Keratinocyte (primary cell): ENCODE results near the gene TMEM126A. TPM values are rescaled to one million over a fixed set of nuclear protein-coding genes. Genes with fewer than 3 reads are reported as not detected.
"Not testable (repeated sequence)": the region's sequence is repeated elsewhere in the genome, so short reads cannot be mapped to it uniquely, and the experiment has no call there.

ENCODE experiments used
- DNase-seq: peaks from one replicate; pipeline ENCODE4 v3.0.0-alpha.2; 2011; ENCODE audit warnings: low read depth, missing footprints, low spot score
- FAIRE-seq: peaks from 2 replicates; lab custom pipeline; 2011; peaks lifted over from hg19 to GRCh38; lab: Jason Lieb, UNC
- H2AFZ ChIP-seq: 2 replicates; pipeline ENCODE4 v1.6.0; 2012; ENCODE audit warnings: low read length, control low read depth, inconsistent platforms; ENCODE audit not compliant: control insufficient read depth
- H3K27ac ChIP-seq: 2 replicates; pipeline ENCODE4 v1.5.1; 2011; ENCODE audit warnings: low read length; ENCODE audit not compliant: control insufficient read depth, insufficient read depth
- H3K27me3 ChIP-seq: 3 replicates; pipeline ENCODE4 v1.6.0; 2011; ENCODE audit warnings: low read length; ENCODE audit not compliant: control insufficient read depth, insufficient read depth; ENCODE audit errors: extremely low read depth
- H3K36me3 ChIP-seq, 2 experiments: 2 replicates in 1 of 2; 3 replicates in 1 of 2; pipeline ENCODE4 v1.5.1; 2011; ENCODE audit warnings: low read length in 2 of 2, mild to moderate bottlenecking in 1 of 2; ENCODE audit not compliant: control insufficient read depth in 2 of 2, insufficient read depth in 2 of 2; ENCODE audit errors: extremely low read depth in 1 of 2
- H3K4me1 ChIP-seq: 3 replicates; pipeline ENCODE4 v1.5.1; 2011; ENCODE audit warnings: low read length; ENCODE audit not compliant: control insufficient read depth, insufficient read depth; ENCODE audit errors: extremely low read depth
- H3K4me2 ChIP-seq: 3 replicates; pipeline ENCODE4 v1.6.0; 2011; ENCODE audit warnings: low read depth, low read length; ENCODE audit not compliant: control insufficient read depth, insufficient read depth; ENCODE audit errors: extremely low read depth
- H3K4me3 ChIP-seq, 3 experiments: fragments of 200-600 bp in 1 of 3; sonication (generic) in 1 of 3; 2 replicates in 2 of 3; 3 replicates in 1 of 3; pipeline ENCODE4 v1.5.1; 2011 to 2016; ENCODE audit warnings: low read length in 3 of 3, mild to moderate bottlenecking in 3 of 3, control low read depth in 2 of 3, inconsistent platforms in 1 of 3, low read depth in 1 of 3, mixed read lengths in 1 of 3, mixed run types in 1 of 3, moderate library complexity in 1 of 3; ENCODE audit not compliant: control insufficient read depth in 2 of 3, insufficient read depth in 2 of 3; ENCODE audit errors: extremely low read depth in 1 of 3
- H3K79me2 ChIP-seq: 2 replicates; pipeline ENCODE4 v1.6.0; 2012; ENCODE audit warnings: low read length; ENCODE audit not compliant: control insufficient read depth, insufficient read depth
- H3K9ac ChIP-seq: 3 replicates; pipeline ENCODE4 v1.6.0; 2011; ENCODE audit warnings: low read length; ENCODE audit not compliant: control insufficient read depth, insufficient read depth; ENCODE audit errors: extremely low read depth
- H3K9me1 ChIP-seq: 3 replicates; pipeline ENCODE4 v1.6.0; 2011; ENCODE audit warnings: low read length; ENCODE audit not compliant: control insufficient read depth, insufficient read depth; ENCODE audit errors: extremely low read depth
- H3K9me3 ChIP-seq: 2 replicates; pipeline ENCODE4 v1.5.1; 2012; ENCODE audit warnings: low read depth, low read length; ENCODE audit not compliant: control insufficient read depth
- H4K20me1 ChIP-seq: 3 replicates; pipeline ENCODE4 v1.6.0; 2011; ENCODE audit warnings: low read length; ENCODE audit not compliant: control insufficient read depth, insufficient read depth; ENCODE audit errors: extremely low read depth
- CTCF ChIP-seq, 3 experiments: IDR thresholded peaks in 1 of 3; conservative IDR thresholded peaks in 1 of 3; optimal IDR thresholded peaks in 1 of 3; 2 replicates in 2 of 3; 3 replicates in 1 of 3; pipeline versions ENCODE3 to v1.5.1; 2011; ENCODE audit warnings: low read length in 3 of 3, mild to moderate bottlenecking in 3 of 3, moderate library complexity in 2 of 3, control low read depth in 1 of 3, inconsistent platforms in 1 of 3; ENCODE audit not compliant: insufficient read depth in 2 of 3; ENCODE audit errors: extremely low read depth in 1 of 3
- EZH2 ChIP-seq: IDR thresholded peaks from one replicate; pipeline ENCODE4 v1.6.1; 2012; ENCODE audit warnings: inconsistent platforms, mild to moderate bottlenecking, low read length, moderate library complexity
- dilution Hi-C: fragments of 300-500 bp; cut with MboI; formaldehyde crosslinking; loops from one replicate; pipeline ENCODE4 v1.7.0; 2020; ENCODE audit warnings: low sequenced_read_pairs; ENCODE audit not compliant: extremely low pct_ligation_motif_present
- polyA plus RNA-seq, 5 experiments: library from polyadenylated mRNA; depleted of rRNA in 3 of 5; stranded (reverse) in 3 of 5; stranded (forward) in 1 of 5; unstranded in 1 of 5; fragments of >200 nt; gene quantifications; 1 replicate in 1 of 5; 2 replicates in 3 of 5; 3 replicates in 1 of 5; pipeline versions ENCODE4 v1.2.1 to v1.2.3, GENCODE V29; 2011 to 2012; ENCODE audit warnings: missing spikeins in 2 of 5, low read depth in 1 of 5, low replicate concordance in 1 of 5

Gene TMEM126A
- polyA plus RNA-seq, 1 donor (not counting 4 experiments of a cell fraction or from before 2014, with no cell fraction given) = 70.2 TPM

GRCh38 chr11:85602526-85603213, 45.1 kb upstream of the TMEM126A start:
- no peaks in the 10 kb centered on the region for H4K20me1 ChIP-seq
- no peak overlapping the region for H3K4me2 ChIP-seq
- no peak overlapping the region for H2AFZ ChIP-seq
- DNase-seq (no peak), FAIRE-seq (no peak)
- dilution Hi-C loops = no loop called here
- H3K9ac ChIP-seq = no peak overlapping the region
- no peaks in the 10 kb centered on the region for H3K9me1 ChIP-seq
- H3K36me3 ChIP-seq = no peaks in the 10 kb centered on the region
- no peaks in the 10 kb centered on the region for H3K79me2 ChIP-seq
- H3K4me1 ChIP-seq = no peaks in the 10 kb centered on the region
- no peak overlapping the region for H3K27ac ChIP-seq
- H3K4me3 ChIP-seq = no peak overlapping the region
- H3K27me3 ChIP-seq = no peaks in the 10 kb centered on the region
- TF ChIP-seq EZH2 (no peak), CTCF (optimal IDR thresholded peaks at IDR 0.05 in 1 of 3, IDR thresholded peaks at IDR 0.05 in 1 of 3, conservative IDR thresholded peaks at IDR 0.05 in 1 of 3; ENCODE audit: extremely low read depth in 1 of 3, insufficient read depth in 2 of 3, low read length in 3 of 3) (no peak)
- H3K9me3 ChIP-seq = no peaks in the 10 kb centered on the region

GRCh38 chr11:85603220-85603619, 44.5 kb upstream of the TMEM126A start:
- H3K4me1 ChIP-seq = no peaks in the 10 kb centered on the region
- no peaks in the 10 kb centered on the region for H3K27me3 ChIP-seq
- FAIRE-seq (no peak), DNase-seq (no peak)
- H3K9ac ChIP-seq = no peak overlapping the region
- H3K9me1 ChIP-seq = no peaks in the 10 kb centered on the region
- no peaks in the 10 kb centered on the region for H3K9me3 ChIP-seq
- no peaks in the 10 kb centered on the region for H3K79me2 ChIP-seq
- H3K4me2 ChIP-seq = no peak overlapping the region
- H3K36me3 ChIP-seq = no peaks in the 10 kb centered on the region
- H3K4me3 ChIP-seq = no peak overlapping the region
- no peaks in the 10 kb centered on the region for H4K20me1 ChIP-seq
- H2AFZ ChIP-seq = no peak overlapping the region
- TF ChIP-seq CTCF (optimal IDR thresholded peaks at IDR 0.05 in 1 of 3, IDR thresholded peaks at IDR 0.05 in 1 of 3, conservative IDR thresholded peaks at IDR 0.05 in 1 of 3; ENCODE audit: extremely low read depth in 1 of 3, insufficient read depth in 2 of 3, low read length in 3 of 3) (no peak), EZH2 (no peak)
- dilution Hi-C loops = no loop called here
- no peak overlapping the region for H3K27ac ChIP-seq

GRCh38 chr11:85606237-85606636, 41.5 kb upstream of the TMEM126A start:
- H4K20me1 ChIP-seq, H3K9me1 ChIP-seq, H3K27ac ChIP-seq, H3K4me2 ChIP-seq, H3K79me2 ChIP-seq, H3K4me3 ChIP-seq, H3K9ac ChIP-seq, H3K4me1 ChIP-seq, FAIRE-seq, H3K27me3 ChIP-seq, H3K36me3 ChIP-seq, H2AFZ ChIP-seq, DNase-seq, dilution Hi-C loops, H3K9me3 ChIP-seq: not testable (repeated sequence)

GRCh38 chr11:85608621-85609020, 39.1 kb upstream of the TMEM126A start:
- not testable (repeated sequence) for FAIRE-seq, DNase-seq

More at GRCh38 chr11:85608621-85609020, 39.1 kb upstream of the TMEM126A start:
- H2AFZ ChIP-seq, H4K20me1 ChIP-seq, H3K36me3 ChIP-seq, H3K9me3 ChIP-seq, H3K4me1 ChIP-seq, H3K27ac ChIP-seq, H3K27me3 ChIP-seq, H3K9ac ChIP-seq, H3K4me2 ChIP-seq, H3K4me3 ChIP-seq, H3K9me1 ChIP-seq, dilution Hi-C loops, H3K79me2 ChIP-seq: not testable (repeated sequence)
